Neural cell (in vitro differentiated cells): ENCODE measurements around the gene CPA1.

Source experiments
- EZH2 ChIP-seq: fragments of 200-600, 300-800 bp; shearing (Covaris generic), sonication (generic); IDR thresholded peaks from 2 replicates; pipeline ENCODE4 v1.6.1; 2014; ENCODE audit warnings: antibody characterized with exemption, low read length, borderline replicate concordance, mild to moderate bottlenecking; ENCODE audit not compliant: insufficient read depth, poor library complexity, severe bottlenecking
- TF ChIP-seq, protein P1 (sequence below): fragments of 450-650 bp; IDR thresholded peaks from 2 replicates; pipeline ENCODE4 v1.5.1; 2014; ENCODE audit warnings: antibody characterized with exemption, mild to moderate bottlenecking, moderate library complexity; ENCODE audit not compliant: poor library complexity, severe bottlenecking

DNA sequence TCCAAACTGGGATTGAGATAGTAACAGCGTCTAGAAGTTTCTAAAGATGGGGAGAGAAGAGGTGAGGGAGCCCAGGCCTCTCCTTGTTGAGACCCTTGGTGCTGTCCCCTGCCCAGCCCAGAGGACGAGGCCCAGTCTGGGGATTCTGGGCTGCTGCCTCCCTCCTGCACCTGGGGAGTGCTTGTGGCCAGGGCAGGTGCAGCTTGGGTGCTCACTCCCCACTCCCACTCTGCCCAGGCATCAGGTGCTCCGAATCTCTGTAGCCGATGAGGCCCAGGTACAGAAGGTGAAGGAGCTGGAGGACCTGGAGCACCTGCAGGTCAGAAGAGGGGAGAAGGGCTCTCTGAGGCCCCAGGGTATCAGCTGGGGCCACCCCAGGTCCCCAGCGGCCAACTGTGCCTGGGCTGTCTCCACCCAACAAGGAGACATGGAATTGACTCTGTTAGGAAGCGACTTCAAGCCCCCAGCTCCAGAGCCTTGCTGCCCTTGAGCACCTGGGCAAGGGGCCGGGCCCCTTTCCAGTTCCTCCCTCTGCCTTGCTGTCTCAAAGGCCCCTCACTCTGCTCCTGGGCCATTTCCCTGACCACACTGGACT lies 664 bp downstream of the CPA1 start:
- TF ChIP-seq, protein P1, sequence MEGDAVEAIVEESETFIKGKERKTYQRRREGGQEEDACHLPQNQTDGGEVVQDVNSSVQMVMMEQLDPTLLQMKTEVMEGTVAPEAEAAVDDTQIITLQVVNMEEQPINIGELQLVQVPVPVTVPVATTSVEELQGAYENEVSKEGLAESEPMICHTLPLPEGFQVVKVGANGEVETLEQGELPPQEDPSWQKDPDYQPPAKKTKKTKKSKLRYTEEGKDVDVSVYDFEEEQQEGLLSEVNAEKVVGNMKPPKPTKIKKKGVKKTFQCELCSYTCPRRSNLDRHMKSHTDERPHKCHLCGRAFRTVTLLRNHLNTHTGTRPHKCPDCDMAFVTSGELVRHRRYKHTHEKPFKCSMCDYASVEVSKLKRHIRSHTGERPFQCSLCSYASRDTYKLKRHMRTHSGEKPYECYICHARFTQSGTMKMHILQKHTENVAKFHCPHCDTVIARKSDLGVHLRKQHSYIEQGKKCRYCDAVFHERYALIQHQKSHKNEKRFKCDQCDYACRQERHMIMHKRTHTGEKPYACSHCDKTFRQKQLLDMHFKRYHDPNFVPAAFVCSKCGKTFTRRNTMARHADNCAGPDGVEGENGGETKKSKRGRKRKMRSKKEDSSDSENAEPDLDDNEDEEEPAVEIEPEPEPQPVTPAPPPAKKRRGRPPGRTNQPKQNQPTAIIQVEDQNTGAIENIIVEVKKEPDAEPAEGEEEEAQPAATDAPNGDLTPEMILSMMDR = no peak
- no peak for TF ChIP-seq EZH2
